Activated naive CD4-positive, alpha-beta T cell treated with anti-CD3 and anti-CD28 coated beads, Interleukin-2, amount 50 U/mL, for 16 hours (primary cell): ENCODE results near the gene NOTCH2.

Source experiments
- DNase-seq: peaks from one replicate; pipeline ENCODE4 v3.0.0-alpha.2; 2020

NOTCH2 gene

DNA sequence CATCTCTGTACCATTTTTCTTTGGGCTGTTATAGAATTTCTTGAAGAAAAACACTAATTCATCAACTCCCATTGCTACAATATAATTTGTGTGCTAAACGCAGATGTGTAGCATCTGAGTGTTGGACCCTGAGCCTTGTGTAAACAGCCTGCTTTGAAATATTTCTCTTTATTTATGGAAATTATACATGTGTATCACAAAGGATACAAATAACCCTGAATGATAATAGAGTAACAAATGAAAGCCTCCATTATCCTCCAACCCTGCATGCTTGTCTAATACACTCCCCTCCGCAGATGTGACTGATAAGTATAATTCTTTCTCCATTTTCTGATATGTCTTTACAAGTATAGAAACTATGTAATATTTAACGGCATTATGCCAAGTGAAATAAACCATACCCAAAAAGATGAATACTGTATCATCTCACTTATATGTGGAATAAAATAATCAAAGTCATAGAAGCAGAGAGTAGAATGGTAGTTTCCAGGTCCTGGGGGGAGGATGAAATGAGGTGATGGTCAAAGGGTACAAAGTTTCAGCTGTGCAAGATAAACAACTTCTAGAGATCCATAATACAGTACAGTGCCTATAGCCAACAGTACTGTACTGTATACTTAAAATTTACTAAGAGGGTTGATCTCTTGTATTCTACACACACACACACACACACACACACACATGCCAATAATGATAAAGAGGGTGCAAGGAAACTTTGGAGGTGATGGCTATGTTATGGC is 170.3 kb downstream of the NOTCH2 start:
- DNase-seq = no peak

DNA sequence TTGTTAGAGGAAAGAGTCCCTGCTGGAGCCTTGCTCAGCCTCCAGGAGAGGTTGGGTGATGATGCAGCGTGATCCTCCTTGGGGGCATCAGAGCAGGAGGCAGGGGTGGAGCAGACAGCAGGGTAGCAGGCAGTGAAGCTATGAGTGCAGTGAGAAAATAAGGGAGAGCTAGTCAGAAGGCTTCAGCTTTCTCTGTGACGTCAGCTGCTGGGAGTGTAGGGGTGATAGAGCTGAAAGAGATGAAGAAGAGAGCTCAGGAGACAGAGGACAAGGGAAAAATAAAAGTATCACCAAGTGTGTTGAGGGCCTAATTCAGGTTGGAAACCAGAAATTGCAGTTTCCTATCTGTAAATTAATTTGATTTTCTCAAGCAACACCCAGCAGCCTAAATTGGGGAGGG is 170.9 kb downstream of the NOTCH2 start:
- no peak for DNase-seq

DNA sequence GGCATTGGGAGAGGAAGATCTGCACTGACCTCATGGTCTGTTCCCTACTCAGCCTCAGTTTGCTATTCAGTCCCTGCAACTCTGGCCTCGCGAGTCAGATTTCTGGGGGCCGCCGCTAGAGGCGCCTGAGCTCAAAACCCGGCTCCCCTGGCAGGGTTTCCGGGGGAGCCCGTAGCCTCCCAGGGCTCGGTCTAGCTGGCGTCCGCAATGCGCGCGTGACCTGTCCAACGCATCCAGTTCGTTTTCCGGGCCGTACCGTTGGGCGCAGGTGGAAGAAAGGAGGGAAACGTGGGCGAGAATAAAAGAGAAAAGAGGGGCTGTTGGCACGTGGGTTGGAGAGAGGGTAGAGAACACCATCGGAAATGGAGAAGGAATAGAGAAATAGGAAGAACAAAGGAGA is 173.2 kb downstream of the NOTCH2 start, which contains the start of gene ADAM30:
Gene ADAM30 (minus strand): TSS at position 213 of the 400 bp plus-strand sequence. CDS start 179 bp downstream, at position 34.
- no peak for DNase-seq

- no peak for DNase-seq
These were observed 174.4 kb downstream of the NOTCH2 start for GRCh38 chr1:119895102-119895501.

DNA sequence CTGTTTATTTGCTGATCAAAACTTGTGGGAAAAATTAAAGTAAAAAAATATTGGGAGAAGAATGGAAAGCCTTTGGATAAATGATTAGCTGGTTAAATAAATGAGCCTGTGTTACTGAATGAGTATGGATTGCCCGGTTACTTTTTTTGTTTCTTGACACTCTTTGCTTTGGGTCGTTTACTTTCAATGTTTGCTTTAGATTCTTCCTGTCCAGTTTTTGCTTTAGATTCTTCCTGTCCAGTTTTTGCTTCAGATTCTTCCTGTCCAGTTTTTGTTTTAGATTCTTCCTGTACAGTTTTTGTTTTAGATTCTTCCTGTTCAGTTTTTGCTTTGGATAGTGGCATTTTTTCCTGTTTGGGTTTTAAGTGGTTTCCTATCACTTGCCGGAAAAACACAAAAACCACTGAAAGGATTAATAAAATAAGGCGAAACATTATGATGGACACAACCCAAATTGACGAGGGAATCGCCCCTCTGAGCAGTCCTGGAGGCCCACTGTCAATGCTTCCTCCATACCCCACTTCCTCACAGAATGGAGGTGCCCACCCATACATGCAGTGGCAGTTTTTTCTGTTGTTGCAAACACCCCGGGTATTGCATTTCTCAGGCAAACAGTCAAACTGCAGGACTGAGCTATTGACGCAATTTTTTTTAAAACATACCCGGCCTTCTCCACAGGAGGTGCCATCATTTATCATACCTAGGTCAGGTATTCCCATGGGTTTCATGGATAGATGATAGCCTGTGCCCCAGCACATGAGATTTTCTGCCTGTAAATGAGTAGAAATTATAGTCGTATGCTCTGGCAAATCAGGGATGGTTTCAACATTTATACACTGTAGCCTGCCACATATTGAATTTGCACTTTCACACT is 175.4 kb downstream of the NOTCH2 start:
- no peak for DNase-seq

DNA sequence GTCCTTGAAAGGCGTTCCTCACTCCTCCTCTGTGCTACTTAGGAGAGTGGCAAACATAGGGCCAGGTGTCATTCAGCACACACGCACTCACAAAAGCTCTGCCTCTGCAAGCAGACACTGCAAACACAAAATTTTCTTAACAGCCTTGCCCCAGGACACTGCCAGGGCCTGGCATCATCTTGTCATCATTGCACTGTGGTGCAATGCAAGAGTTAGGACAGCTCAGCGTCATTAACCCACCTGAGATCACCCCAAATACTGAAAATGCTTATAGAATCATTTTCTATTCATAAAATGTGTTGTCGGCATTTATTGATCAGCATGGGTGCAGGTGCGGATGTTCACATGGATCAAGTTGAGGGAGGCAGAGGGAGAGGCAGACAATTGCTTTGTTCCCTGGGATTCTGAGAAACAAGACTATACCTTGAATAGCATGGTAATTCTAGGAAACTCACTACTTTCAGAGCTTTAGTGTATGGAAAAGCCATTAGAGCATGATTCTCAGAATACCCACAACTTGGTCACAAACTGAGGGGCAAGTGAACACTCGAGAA is 176.1 kb downstream of the NOTCH2 start:
- no peak for DNase-seq

GRCh38 chr1:119891386-119891785 is 178.1 kb downstream of the NOTCH2 start:
- DNase-seq = no peak

DNA sequence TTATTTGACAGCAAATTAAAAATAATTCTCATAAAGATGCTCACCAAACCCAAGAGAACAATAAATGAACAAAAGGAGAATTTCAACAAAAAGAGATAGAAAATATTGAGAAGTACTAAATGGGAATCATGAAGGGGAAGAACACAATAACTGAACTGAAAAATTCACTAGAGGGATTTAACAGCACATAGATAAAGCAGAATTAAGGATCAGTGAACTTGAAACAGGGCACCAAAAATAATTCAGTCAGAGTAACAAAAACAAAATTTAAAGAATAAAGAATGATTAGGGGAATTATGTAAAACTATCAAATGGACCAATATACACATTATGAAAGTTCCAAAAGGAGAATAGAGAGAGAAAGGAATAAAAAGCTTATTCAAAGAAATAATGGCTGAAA is 181.0 kb downstream of the NOTCH2 start:
- no peak for DNase-seq

- DNase-seq = no peak
These were observed 182.0 kb downstream of the NOTCH2 start for GRCh38 chr1:119887427-119887826.

DNA sequence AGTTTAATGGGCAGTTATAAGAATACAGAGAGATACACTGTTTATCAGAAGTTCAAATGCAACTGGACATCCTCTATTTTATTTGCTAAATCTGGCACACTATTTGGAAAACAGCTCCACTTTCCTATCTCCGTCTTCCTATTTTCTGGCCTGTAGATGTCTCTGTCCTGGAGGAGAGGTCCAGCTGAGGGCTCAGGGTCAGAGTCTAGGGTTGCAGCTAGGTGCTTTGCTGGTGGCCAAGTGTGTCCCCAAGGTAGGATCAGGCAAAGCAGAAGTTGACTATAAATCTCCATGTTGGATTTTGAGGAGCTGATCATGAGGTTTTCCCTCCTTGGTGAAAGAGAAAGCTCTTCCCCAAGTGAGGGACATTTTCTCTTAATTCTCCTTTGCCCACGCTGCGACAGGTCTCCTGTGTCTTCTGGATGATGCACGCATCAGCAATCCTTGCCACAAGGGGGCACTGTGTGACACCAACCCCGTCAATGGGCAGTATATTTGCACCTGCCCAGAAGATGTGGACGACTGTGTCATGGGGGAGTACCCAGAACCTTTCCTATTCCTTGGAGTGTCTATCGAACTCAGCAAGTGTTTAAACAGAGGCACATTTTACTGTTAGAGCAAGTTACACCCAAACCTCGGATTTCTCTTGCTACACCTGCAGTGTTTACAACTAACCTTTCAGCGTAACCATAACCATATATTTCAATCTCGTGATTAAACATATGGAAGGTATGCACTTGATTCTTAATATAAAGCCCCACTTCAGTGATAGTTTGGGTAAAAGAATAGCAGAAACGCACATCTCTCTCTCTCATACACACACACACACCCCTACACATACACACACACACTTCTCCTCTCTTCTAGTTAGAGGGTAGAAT is 183.3 kb downstream of the NOTCH2 start:
- peak; percentile 50 for DNase-seq

- DNase-seq = no peak
These were observed 184.8 kb downstream of the NOTCH2 start for GRCh38 chr1:119884711-119885110.

DNA sequence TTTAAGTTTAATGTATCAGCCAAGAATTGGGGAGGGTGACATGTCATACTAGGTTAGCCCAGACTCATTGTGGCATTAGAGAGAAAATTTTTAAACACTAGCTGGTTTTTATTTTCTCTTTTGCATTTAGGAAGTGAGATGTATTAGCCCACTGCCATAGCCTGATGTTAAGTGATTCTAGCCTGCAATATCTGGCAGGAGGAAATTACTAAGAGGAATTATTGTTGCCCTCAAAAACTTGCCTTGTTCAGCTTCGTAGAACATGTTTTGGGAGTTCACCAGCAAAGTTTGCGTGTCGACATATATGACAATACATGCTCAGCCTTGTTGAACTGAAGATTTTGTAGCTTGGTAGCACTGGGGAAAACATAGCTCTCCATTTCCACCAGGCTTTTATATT is 185.6 kb downstream of the NOTCH2 start:
- DNase-seq = no peak

GRCh38 chr1:119882132-119883049 is 187.1 kb downstream of the NOTCH2 start:
- DNase-seq = no peak

- no peak for DNase-seq
These were observed 189.7 kb downstream of the NOTCH2 start for GRCh38 chr1:119879510-119880434.

GRCh38 chr1:119878171-119878570 is 191.3 kb downstream of the NOTCH2 start:
- DNase-seq = no peak

DNA sequence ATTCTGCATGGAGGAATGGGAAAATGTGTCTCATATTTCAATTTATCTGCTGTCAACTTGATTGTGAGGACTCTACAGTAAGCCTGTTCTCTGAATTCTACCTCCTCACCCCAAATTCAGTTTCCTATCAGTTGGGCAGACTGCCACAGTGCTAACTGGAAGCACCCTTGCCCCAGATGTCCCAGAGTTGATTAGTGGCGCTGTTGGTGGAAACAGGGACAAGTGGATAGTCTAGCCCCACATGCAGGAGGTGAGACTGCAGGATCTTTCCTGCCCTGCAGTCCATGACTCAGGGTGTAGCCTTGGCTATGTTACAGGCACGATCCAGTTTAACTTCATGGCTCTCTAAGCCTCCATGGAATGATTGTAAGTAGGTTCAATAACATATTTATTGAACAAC is 195.3 kb downstream of the NOTCH2 start:
- DNase-seq = no peak

DNA sequence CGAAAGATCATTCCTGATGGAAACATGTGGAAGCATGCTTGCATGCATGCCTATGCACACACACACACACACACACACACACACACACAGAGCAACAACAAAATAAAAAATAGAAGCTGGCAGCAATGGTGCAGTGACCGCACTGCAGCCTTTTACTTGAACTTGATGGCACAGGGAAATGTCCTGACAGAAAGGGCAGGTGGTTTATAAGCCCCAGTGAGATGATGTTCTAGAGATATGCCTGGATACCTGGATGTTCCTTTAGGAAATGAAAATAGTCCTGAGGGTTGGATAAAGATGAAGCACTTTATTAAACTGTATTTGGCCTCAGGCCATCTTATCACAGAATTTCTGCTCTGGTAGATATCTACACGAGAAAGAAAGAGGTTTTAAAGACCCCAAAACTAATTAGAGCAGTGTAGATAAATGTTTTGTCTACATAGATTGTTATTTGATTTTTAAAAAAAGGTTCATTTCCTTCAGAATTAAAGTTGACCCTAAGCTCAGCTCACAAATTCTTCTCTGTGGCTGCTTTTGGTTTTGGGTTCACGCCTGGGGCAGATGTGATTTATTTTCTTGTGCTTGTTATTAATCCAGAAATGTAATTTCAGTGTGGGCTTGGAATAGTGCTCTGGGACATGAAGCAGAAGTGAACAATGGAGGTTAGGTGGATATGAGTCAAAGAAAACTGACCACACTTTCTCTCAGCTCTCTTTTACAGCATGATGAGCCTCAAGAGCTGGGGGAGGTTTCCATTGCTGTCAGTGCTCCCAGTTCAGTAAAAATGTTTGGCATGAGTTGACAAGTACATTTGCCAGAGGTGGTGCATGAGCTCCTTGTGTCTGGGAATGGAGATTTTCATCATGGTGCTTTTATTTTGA is 196.1 kb downstream of the NOTCH2 start:
- DNase-seq = no peak

DNA sequence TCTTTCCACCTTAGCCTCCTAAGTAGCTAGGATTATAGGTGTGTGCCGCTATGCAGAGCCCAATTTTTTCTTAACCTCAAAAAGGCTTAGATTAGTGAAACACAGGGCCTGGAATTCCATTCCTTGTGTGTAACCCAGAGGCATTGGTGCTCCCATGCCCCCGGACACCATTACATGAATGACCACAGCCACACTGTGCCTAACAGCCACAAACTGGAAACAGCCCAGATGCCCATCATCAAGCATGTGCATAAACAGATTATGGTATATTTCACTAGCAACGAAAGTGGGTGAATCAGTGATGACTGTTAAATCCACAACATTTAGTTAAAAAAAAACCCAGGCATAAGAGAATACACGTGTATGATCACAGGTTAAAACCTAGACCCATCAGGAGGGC is 197.6 kb downstream of the NOTCH2 start:
- DNase-seq = no peak

DNA sequence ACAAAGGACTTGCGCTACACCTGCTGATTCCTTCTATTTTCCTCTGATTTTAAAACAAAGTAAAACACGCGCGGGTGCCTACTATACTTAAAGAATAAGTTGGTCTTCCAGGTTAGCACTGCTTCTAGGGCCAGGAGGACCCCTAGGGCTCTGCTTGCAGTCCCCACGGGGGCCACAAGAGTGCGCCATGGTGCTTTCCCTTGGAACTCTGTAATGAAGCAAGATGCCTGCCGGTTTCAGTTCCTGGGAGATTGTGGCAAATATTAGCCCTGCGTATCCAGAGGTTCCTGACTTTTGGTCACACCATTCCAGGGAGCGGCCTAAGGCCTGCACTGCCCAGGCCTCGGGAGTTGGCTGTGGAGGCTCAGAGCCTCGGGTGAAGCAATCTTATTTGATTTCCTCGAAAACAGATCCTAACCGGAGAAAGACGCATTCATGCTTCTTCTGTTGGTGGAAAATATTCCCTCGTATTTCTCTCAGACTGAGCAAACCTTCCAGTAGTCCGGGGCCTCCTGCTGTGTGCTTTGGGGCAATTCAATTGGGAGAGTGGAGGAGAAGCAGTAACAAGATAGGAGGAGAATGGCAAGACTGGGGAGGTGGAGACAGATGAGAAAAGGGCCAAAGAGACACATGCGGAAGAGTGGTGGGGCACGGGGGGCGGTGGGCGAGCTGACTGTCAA is 198.4 kb downstream of the NOTCH2 start:
- peak; percentile 62 for DNase-seq
